HepG2 (cell line): ENCODE results near the gene AUTS2.

Source experiments
- GZF1 ChIP-seq: sonication (generic); formaldehyde crosslinking; IDR thresholded peaks from 2 replicates; pipeline ENCODE4 v1.5.1; 2020; ENCODE audit warnings: mild to moderate bottlenecking, missing genetic modification reagents
- KMT2A ChIP-seq: sonication (generic); formaldehyde crosslinking; IDR thresholded peaks from 2 replicates; pipeline ENCODE4 v1.4.0; 2020; ENCODE audit warnings: missing genetic modification reagents
- MXI1 ChIP-seq: IDR thresholded peaks from 3 replicates; pipeline ENCODE4 v1.6.1; 2012; ENCODE audit warnings: low read depth, low read length, inconsistent platforms, borderline replicate concordance
- POLR2A ChIP-seq, 2 experiments: IDR thresholded peaks; 2 replicates each; pipeline ENCODE4 v1.6.1; 2011; ENCODE audit warnings: low read depth in 2 of 2, low read length in 2 of 2, mild to moderate bottlenecking in 1 of 2, moderate library complexity in 1 of 2; ENCODE audit not compliant: insufficient read depth in 1 of 2
- TF ChIP-seq, protein P1 (sequence below): sonication (generic); formaldehyde crosslinking; conservative IDR thresholded peaks from 2 replicates; pipeline ENCODE4 v1.4.0; 2020; ENCODE audit warnings: missing genetic modification reagents
- TF ChIP-seq, protein P2 (sequence below): sonication (generic); formaldehyde crosslinking; IDR thresholded peaks from 2 replicates; pipeline ENCODE4 v1.4.0; 2020; ENCODE audit warnings: low read depth, mild to moderate bottlenecking, missing genetic modification reagents

- TF ChIP-seq GZF1 (no peak), MXI1 (no peak), KMT2A (CRISPR knock-in tag) (no peak), POLR2A (IDR thresholded peaks at IDR 0.05; ENCODE audit: insufficient read depth in 1 of 2, low read depth in 2 of 2, low read length in 2 of 2) (no peak)
- TF ChIP-seq, protein P1, sequence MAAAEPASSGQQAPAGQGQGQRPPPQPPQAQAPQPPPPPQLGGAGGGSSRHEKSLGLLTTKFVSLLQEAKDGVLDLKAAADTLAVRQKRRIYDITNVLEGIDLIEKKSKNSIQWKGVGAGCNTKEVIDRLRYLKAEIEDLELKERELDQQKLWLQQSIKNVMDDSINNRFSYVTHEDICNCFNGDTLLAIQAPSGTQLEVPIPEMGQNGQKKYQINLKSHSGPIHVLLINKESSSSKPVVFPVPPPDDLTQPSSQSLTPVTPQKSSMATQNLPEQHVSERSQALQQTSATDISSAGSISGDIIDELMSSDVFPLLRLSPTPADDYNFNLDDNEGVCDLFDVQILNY (CRISPR knock-in tag) = no peak
- TF ChIP-seq, protein P2, sequence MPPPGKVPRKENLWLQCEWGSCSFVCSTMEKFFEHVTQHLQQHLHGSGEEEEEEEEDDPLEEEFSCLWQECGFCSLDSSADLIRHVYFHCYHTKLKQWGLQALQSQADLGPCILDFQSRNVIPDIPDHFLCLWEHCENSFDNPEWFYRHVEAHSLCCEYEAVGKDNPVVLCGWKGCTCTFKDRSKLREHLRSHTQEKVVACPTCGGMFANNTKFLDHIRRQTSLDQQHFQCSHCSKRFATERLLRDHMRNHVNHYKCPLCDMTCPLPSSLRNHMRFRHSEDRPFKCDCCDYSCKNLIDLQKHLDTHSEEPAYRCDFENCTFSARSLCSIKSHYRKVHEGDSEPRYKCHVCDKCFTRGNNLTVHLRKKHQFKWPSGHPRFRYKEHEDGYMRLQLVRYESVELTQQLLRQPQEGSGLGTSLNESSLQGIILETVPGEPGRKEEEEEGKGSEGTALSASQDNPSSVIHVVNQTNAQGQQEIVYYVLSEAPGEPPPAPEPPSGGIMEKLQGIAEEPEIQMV (CRISPR knock-in tag) = no peak
Measured at GRCh38 chr7:70741666-70742065, 1143.4 kb downstream of the AUTS2 start.
